B cell (primary cell): ENCODE results near the gene MAP4K4. TPM values are rescaled to one million over a fixed set of nuclear protein-coding genes. Genes with fewer than 3 reads are reported as not detected.
"Not testable (repeated sequence)": the region's sequence is repeated elsewhere in the genome, so short reads cannot be mapped to it uniquely, and the experiment has no call there.

ENCODE experiments used
- ATAC-seq: fragments of 200-7000 bp; cut with Tn5 transposase; one replicate; pipeline ENCODE4 v1.10.0; 2021; ENCODE audit warnings: low read depth, mild to moderate bottlenecking, moderate number of reproducible peaks, moderate library complexity
- CTCF ChIA-PET: fragments of 350-600 bp; sonication (Branson Sonifier 250); formaldehyde crosslinking; loops from one replicate; lab custom pipeline; 2021; ENCODE audit warnings: antibody characterized with exemption, inconsistent platforms; lab: Charles Lee
- POLR2A ChIA-PET: fragments of 350-600 bp; sonication (Branson Sonifier 250); formaldehyde crosslinking; loops from one replicate; lab custom pipeline; 2021; ENCODE audit warnings: antibody characterized with exemption; lab: Charles Lee
- DNase-seq: peaks from one replicate; pipeline ENCODE4 v3.0.0; 2013
- H2AFZ ChIP-seq: 2 replicates; pipeline ENCODE4 v1.6.1; 2012; ENCODE audit warnings: mild to moderate bottlenecking, low read depth, low read length; ENCODE audit not compliant: insufficient read depth, poor library complexity, severe bottlenecking
- H3K27ac ChIP-seq, 2 donors: 1 replicate in 1 of 2; 2 replicates in 1 of 2; pipeline ENCODE4 v1.5.1; 2012 to 2013; ENCODE audit warnings: low read length in 2 of 2, mild to moderate bottlenecking in 2 of 2, moderate library complexity in 1 of 2
- H3K27me3 ChIP-seq, 4 experiments: fragments of 200-600 bp in 1 of 4; sonication (generic) in 1 of 4; replicated peaks in 1 of 4; 1 replicate in 2 of 4; 2 replicates in 2 of 4; pipeline versions ENCODE4 v1.6.1 to v1.7.0; 2013 to 2016; ENCODE audit warnings: low read length in 3 of 4, mild to moderate bottlenecking in 2 of 4, mixed read lengths in 1 of 4, moderate library complexity in 1 of 4; ENCODE audit not compliant: insufficient read depth in 4 of 4, control insufficient read depth in 3 of 4; ENCODE audit errors: control extremely low read depth in 1 of 4
- H3K36me3 ChIP-seq, 2 experiments: replicated peaks in 1 of 2; 1 replicate in 1 of 2; 2 replicates in 1 of 2; pipeline versions ENCODE4 v1.6.1 to v1.7.1; 2013; ENCODE audit warnings: low read length in 1 of 2; ENCODE audit not compliant: insufficient read depth in 2 of 2, control insufficient read depth in 1 of 2; ENCODE audit errors: control extremely low read depth in 1 of 2, extremely low read depth in 1 of 2
- H3K4me1 ChIP-seq, 2 donors: fragments of 200-600 bp in 1 of 2; sonication (generic) in 1 of 2; 1 replicate in 1 of 2; 2 replicates in 1 of 2; pipeline versions ENCODE4 v1.5.1 to v1.6.1; 2013 to 2017; ENCODE audit warnings: low read length in 2 of 2; ENCODE audit not compliant: control insufficient read depth in 2 of 2, insufficient read depth in 2 of 2
- H3K4me2 ChIP-seq: replicated peaks from 2 replicates; pipeline ENCODE3; 2012; ENCODE audit warnings: mild to moderate bottlenecking, low read depth, low read length; ENCODE audit not compliant: poor library complexity, severe bottlenecking
- H3K4me3 ChIP-seq, 5 experiments: fragments of 200-600 bp in 1 of 5; sonication (generic) in 1 of 5; 1 replicate in 3 of 5; 2 replicates in 2 of 5; pipeline versions ENCODE4 v1.5.1 to v1.7.0; 2011 to 2016; ENCODE audit warnings: low read length in 4 of 5, mild to moderate bottlenecking in 4 of 5, low read depth in 2 of 5, control low read depth in 1 of 5, moderate library complexity in 1 of 5; ENCODE audit not compliant: insufficient read depth in 1 of 5; ENCODE audit errors: control extremely low read depth in 1 of 5, extremely low read depth in 1 of 5
- H3K79me2 ChIP-seq: fragments of 200-600 bp; sonication (generic); one replicate; pipeline ENCODE4 v1.6.0; 2016; ENCODE audit warnings: low read length; ENCODE audit not compliant: control insufficient read depth, insufficient read depth
- H3K9ac ChIP-seq: fragments of 200-600 bp; sonication (generic); 2 replicates; pipeline ENCODE4 v1.6.1; 2017; ENCODE audit warnings: mild to moderate bottlenecking, low read length, moderate library complexity
- H3K9me3 ChIP-seq, 3 donors: one replicate each; pipeline versions ENCODE4 v1.6.1 to v1.7.1; 2013; ENCODE audit warnings: low read length in 2 of 3; ENCODE audit not compliant: control insufficient read depth in 2 of 3, insufficient read depth in 1 of 3; ENCODE audit errors: control extremely low read depth in 1 of 3
- H4K20me1 ChIP-seq: 2 replicates; pipeline ENCODE4 v1.6.0; 2012; ENCODE audit warnings: mild to moderate bottlenecking, low read length; ENCODE audit not compliant: insufficient read depth, control insufficient read depth, poor library complexity, severe bottlenecking
- H3K27ac Mint-ChIP-seq: one replicate; pipeline ENCODE4 v1.8.0; 2021; ENCODE audit warnings: mixed read lengths
- H3K27me3 Mint-ChIP-seq: one replicate; pipeline ENCODE4 v1.8.0; 2021; ENCODE audit warnings: mixed read lengths
- H3K4me1 Mint-ChIP-seq: one replicate; pipeline ENCODE4 v1.8.0; 2021; ENCODE audit warnings: mixed read lengths
- H3K4me3 Mint-ChIP-seq: one replicate; pipeline ENCODE4 v1.8.0; 2021; ENCODE audit warnings: mixed read lengths
- H3K9me3 Mint-ChIP-seq: one replicate; pipeline ENCODE4 v1.8.0; 2022; ENCODE audit warnings: mixed read lengths; ENCODE audit not compliant: insufficient read depth
- EZH2 ChIP-seq: IDR thresholded peaks from 2 replicates; pipeline ENCODE4 v1.6.1; 2012; ENCODE audit warnings: borderline replicate concordance, low read depth, mild to moderate bottlenecking, moderate library complexity, low read length; ENCODE audit not compliant: insufficient read depth, poor library complexity, severe bottlenecking
- WGBS: methylation state at CpG from one replicate; pipeline ENCODE4 v1.1.5; 2013; ENCODE audit warnings: missing lambda C conversion rate; ENCODE audit not compliant: insufficient coverage; 5-methylcytosine and 5-hydroxymethylcytosine counted together
- intact Hi-C: fragments of 100-400 bp; cut with micrococcal nuclease; formaldehyde crosslinking; loops from one replicate; pipeline ENCODE4 v1.10.0; 2022
- polyA plus RNA-seq: library from polyadenylated mRNA; depleted of rRNA; stranded (reverse); fragments of >200 nt; gene quantifications from 2 replicates; pipeline ENCODE4 v1.2.3, GENCODE V29; 2012
- total RNA-seq, 2 donors: library from RNA; stranded (reverse); fragments of 120-200 nt in 1 of 2; gene quantifications; 1 replicate in 1 of 2; 2 replicates in 1 of 2; pipeline versions ENCODE4 v1.2.3 to v1.2.4, GENCODE V29; 2013 to 2022
- TF ChIP-seq, protein P1 (sequence below): fragments of 200-600 bp; IDR thresholded peaks from one replicate; pipeline ENCODE4 v1.8.0; 2022; ENCODE audit warnings: antibody characterized with exemption, mild to moderate bottlenecking

MAP4K4 gene
- total and polyA plus RNA-seq, 2 donors (not counting 1 experiment from before 2014, with no cell fraction given) = 54.8 to 280 TPM

- Histone ChIP-seq H3K27me3 (no peaks in the 10 kb centered on the region), H3K79me2 (peaks cover 82% of the 10 kb centered on the region), H3K9ac (no peak overlapping the region), H4K20me1 (peaks cover 59% of the 10 kb centered on the region), H3K4me3 (no peak overlapping the region), H3K9me3 (no peaks in the 10 kb centered on the region), H2AFZ (no peak overlapping the region), H3K27ac (peak overlapping the region in 1 of 2 donors; percentile 44), H3K4me1 (peaks cover 73 to 77% of the 10 kb centered on the region in 2 donors), H3K4me2 (peak overlapping the region; percentile 22), H3K36me3 (no peaks in the 10 kb centered on the region)
- ChIA-PET CTCF (interaction anchor here (0.9 to 1.1 kb wide), 2 partner anchors 26 to 39 kb away, joined by 3 read pairs; no protein-coding TSS in a partner anchor), POLR2A (interaction anchor here (0.6 to 0.9 kb wide), 2 partner anchors 46 to 51 kb away, joined by 7 to 8 read pairs; no protein-coding TSS in a partner anchor)
- ATAC-seq (no peak), DNase-seq (no peak)
- Mint-ChIP-seq H3K9me3 (no peaks in the 10 kb centered on the region), H3K4me3 (no peak overlapping the region), H3K27ac (peak overlapping the region; percentile 66), H3K27me3 (no peaks in the 10 kb centered on the region), H3K4me1 (peaks cover 76% of the 10 kb centered on the region)
- intact Hi-C loops = loop anchor here (2.0 kb wide), 1 partner anchor 23 kb away; no protein-coding TSS in a partner anchor
- WGBS = no CpG with 5 or more reads among the region's 1 CpG
- no peak for TF ChIP-seq EZH2
- TF ChIP-seq, protein P1, sequence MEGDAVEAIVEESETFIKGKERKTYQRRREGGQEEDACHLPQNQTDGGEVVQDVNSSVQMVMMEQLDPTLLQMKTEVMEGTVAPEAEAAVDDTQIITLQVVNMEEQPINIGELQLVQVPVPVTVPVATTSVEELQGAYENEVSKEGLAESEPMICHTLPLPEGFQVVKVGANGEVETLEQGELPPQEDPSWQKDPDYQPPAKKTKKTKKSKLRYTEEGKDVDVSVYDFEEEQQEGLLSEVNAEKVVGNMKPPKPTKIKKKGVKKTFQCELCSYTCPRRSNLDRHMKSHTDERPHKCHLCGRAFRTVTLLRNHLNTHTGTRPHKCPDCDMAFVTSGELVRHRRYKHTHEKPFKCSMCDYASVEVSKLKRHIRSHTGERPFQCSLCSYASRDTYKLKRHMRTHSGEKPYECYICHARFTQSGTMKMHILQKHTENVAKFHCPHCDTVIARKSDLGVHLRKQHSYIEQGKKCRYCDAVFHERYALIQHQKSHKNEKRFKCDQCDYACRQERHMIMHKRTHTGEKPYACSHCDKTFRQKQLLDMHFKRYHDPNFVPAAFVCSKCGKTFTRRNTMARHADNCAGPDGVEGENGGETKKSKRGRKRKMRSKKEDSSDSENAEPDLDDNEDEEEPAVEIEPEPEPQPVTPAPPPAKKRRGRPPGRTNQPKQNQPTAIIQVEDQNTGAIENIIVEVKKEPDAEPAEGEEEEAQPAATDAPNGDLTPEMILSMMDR = no peak
These were observed 50.5 kb downstream of the MAP4K4 start for GRCh38 chr2:101748000-101748399.

GRCh38 chr2:101748462-101748861, 51.0 kb downstream of the MAP4K4 start:
- H3K79me2 ChIP-seq = peaks cover 82% of the 10 kb centered on the region
- not testable (repeated sequence) for H3K27me3 Mint-ChIP-seq

More at GRCh38 chr2:101748462-101748861, 51.0 kb downstream of the MAP4K4 start:
- H3K4me2 ChIP-seq, H3K36me3 ChIP-seq, H3K9me3 Mint-ChIP-seq, H3K27me3 ChIP-seq, H2AFZ ChIP-seq, H3K9me3 ChIP-seq, ATAC-seq, DNase-seq, H3K9ac ChIP-seq, H3K4me3 ChIP-seq, intact Hi-C loops: not testable (repeated sequence)
- Histone ChIP-seq H4K20me1 (peaks cover 55% of the 10 kb centered on the region), H3K4me1 (peaks cover 73 to 77% of the 10 kb centered on the region in 2 donors), H3K27ac (peak overlapping the region in 1 of 2 donors; percentile 44)
- CTCF ChIA-PET = interaction anchor here (0.9 kb wide), 1 partner anchor 39 kb away, joined by 3 read pairs; no protein-coding TSS in a partner anchor
- Mint-ChIP-seq H3K27ac (peak overlapping the region; percentile 66), H3K4me3 (peak overlapping the region; percentile 21), H3K4me1 (peaks cover 76% of the 10 kb centered on the region)
- WGBS = no CpG with 5 or more reads among the region's 4 CpGs
- POLR2A ChIA-PET = interaction anchor here (0.6 kb wide), 1 partner anchor 45 kb away, joined by 8 read pairs; no protein-coding TSS in a partner anchor
